Nephron (organoid): ENCODE measurements around the gene ATXN1.

ENCODE experiments used
- H3K27ac Mint-ChIP-seq, 3 experiments: 2 replicates each; pipeline ENCODE4 v1.8.0; 2020; ENCODE audit warnings: mixed read lengths in 3 of 3, mild to moderate bottlenecking in 2 of 3, moderate library complexity in 1 of 3
- H3K27me3 Mint-ChIP-seq: 2 replicates; pipeline ENCODE4 v1.8.0; 2021; ENCODE audit warnings: low read depth, mild to moderate bottlenecking, moderate library complexity, mixed read lengths
- H3K36me3 Mint-ChIP-seq: 2 replicates; pipeline ENCODE4 v1.8.0; 2020; ENCODE audit warnings: low read depth, mixed read lengths
- H3K4me1 Mint-ChIP-seq: 2 replicates; pipeline ENCODE4 v1.8.0; 2020; ENCODE audit warnings: mixed read lengths
- H3K4me3 Mint-ChIP-seq, 3 experiments: 2 replicates each; pipeline ENCODE4 v1.8.0; 2020; ENCODE audit warnings: mild to moderate bottlenecking in 3 of 3, mixed read lengths in 3 of 3, moderate library complexity in 2 of 3
- H3K9me3 Mint-ChIP-seq: 2 replicates; pipeline ENCODE4 v1.8.0; 2020; ENCODE audit warnings: mixed read lengths
- TF ChIP-seq, protein P1 (sequence below), 3 experiments: fragments of 200-600 bp; sonication (generic); IDR thresholded peaks; one replicate each; pipeline ENCODE4 v1.5.0; 2021; ENCODE audit warnings: antibody characterized with exemption in 3 of 3; ENCODE audit not compliant: unreplicated experiment in 3 of 3

The ATXN1 gene

DNA sequence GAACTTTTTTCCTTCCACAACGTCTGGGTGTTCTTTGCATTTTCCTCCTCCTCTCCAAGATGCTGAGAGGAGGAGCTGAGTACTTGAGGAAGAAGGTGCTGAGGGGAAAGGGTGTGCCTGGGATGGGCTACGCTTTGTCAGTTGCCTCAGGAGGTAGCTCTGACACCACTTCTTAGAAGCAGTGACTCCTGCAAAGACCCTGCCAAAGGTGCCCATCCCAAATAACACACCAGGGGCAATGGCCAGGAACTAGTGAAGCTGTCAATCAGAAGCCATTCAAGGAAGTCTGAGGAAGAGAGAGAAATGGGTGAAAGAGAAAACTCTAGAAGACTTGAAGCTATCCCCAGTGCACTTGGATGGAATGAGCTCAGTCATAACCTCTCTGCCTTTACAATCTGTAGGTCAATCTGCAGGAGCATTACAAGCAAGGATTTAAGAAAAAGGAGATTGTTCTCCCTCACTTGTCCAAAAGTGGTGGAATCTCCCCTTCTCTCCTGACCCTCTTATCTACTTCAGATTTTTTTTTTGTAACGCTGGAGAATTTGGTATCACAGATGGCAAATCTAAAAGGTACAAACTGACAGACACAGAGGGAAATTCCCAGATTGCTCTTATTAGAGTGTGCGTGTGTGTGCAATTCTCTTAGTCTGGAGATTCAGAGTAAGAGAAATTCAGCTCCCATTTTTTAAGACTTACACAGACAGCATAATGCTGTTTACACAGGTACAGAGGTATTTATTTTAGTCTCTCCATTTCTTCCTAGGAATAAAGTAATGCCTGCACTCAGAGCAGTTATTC is 280.3 kb downstream of the ATXN1 start:
- H3K4me1 Mint-ChIP-seq: no peaks in the 10 kb centered on the region
- H3K9me3 Mint-ChIP-seq: peaks cover 9% of the 10 kb centered on the region
- no peak overlapping the region for H3K27ac Mint-ChIP-seq
- no peak overlapping the region for H3K4me3 Mint-ChIP-seq
- TF ChIP-seq, protein P1, sequence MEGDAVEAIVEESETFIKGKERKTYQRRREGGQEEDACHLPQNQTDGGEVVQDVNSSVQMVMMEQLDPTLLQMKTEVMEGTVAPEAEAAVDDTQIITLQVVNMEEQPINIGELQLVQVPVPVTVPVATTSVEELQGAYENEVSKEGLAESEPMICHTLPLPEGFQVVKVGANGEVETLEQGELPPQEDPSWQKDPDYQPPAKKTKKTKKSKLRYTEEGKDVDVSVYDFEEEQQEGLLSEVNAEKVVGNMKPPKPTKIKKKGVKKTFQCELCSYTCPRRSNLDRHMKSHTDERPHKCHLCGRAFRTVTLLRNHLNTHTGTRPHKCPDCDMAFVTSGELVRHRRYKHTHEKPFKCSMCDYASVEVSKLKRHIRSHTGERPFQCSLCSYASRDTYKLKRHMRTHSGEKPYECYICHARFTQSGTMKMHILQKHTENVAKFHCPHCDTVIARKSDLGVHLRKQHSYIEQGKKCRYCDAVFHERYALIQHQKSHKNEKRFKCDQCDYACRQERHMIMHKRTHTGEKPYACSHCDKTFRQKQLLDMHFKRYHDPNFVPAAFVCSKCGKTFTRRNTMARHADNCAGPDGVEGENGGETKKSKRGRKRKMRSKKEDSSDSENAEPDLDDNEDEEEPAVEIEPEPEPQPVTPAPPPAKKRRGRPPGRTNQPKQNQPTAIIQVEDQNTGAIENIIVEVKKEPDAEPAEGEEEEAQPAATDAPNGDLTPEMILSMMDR (IDR thresholded peaks at IDR 0.05; ENCODE audit: unreplicated experiment in 3 of 3): no peak
- peaks cover 61% of the 10 kb centered on the region for H3K36me3 Mint-ChIP-seq
- no peaks in the 10 kb centered on the region for H3K27me3 Mint-ChIP-seq

- Mint-ChIP-seq H3K4me3 (no peak overlapping the region), H3K9me3 (peaks cover 5% of the 10 kb centered on the region), H3K36me3 (peaks cover 40% of the 10 kb centered on the region), H3K27me3 (no peaks in the 10 kb centered on the region), H3K27ac (peak overlapping the region in 1 of 3 experiments; percentile 18), H3K4me1 (peaks cover under 1% of the 10 kb centered on the region)
- TF ChIP-seq, protein P1 (IDR thresholded peaks at IDR 0.05; ENCODE audit: unreplicated experiment in 3 of 3): no peak
These were observed 283.7 kb downstream of the ATXN1 start for GRCh38 chr6:16477367-16478149.

GRCh38 chr6:16476861-16477260 is 284.4 kb downstream of the ATXN1 start:
- TF ChIP-seq, protein P1 (IDR thresholded peaks at IDR 0.05; ENCODE audit: unreplicated experiment in 3 of 3): no peak
- Mint-ChIP-seq H3K4me3 (no peak overlapping the region), H3K9me3 (peaks cover 2% of the 10 kb centered on the region), H3K4me1 (peaks cover 7% of the 10 kb centered on the region), H3K27me3 (no peaks in the 10 kb centered on the region), H3K27ac (no peak overlapping the region), H3K36me3 (peaks cover 33% of the 10 kb centered on the region)

- H3K4me3 Mint-ChIP-seq: no peak overlapping the region
- TF ChIP-seq, protein P1 (IDR thresholded peaks at IDR 0.05; ENCODE audit: unreplicated experiment in 3 of 3): no peak
- no peak overlapping the region for H3K27ac Mint-ChIP-seq
- H3K36me3 Mint-ChIP-seq: peaks cover 20% of the 10 kb centered on the region
- peaks cover 17% of the 10 kb centered on the region for H3K4me1 Mint-ChIP-seq
- peaks cover 2% of the 10 kb centered on the region for H3K9me3 Mint-ChIP-seq
- no peaks in the 10 kb centered on the region for H3K27me3 Mint-ChIP-seq
These were observed 285.8 kb downstream of the ATXN1 start for GRCh38 chr6:16475494-16475781.

DNA sequence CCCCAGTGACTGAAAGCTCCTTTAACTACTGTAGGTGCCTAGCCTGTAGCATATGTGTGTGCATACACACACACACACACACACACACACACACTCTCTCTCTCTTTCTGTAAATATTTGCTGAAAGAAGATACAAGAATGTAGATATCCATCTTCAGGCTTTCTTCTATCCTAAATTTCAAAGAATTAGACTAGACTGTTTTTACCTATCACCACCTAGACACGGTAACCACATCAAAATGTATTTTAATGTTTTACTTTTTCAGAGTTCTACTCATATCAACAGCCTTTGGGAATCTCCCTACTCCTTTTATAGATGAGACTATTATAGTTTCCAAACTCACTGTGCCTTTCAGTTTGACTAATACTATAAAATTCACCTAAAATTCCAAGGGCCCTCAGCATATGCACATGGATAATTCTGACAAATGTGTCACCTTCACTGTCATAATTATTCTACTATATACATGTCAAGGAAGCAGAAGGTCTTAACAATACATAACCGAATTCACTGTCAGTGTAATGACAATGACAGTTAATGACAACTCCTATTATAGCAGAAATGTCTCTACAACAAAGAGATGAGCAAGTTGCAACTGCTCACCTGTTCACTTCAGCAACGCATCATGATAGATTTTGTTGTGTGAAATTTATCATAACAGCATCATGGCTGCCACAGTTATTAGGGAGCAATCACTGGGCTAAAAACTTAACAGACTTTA is 286.3 kb downstream of the ATXN1 start:
- peaks cover 17% of the 10 kb centered on the region for H3K4me1 Mint-ChIP-seq
- peaks cover 17% of the 10 kb centered on the region for H3K36me3 Mint-ChIP-seq
- peaks cover 2% of the 10 kb centered on the region for H3K9me3 Mint-ChIP-seq
- no peaks in the 10 kb centered on the region for H3K27me3 Mint-ChIP-seq
- H3K27ac Mint-ChIP-seq: no peak overlapping the region
- TF ChIP-seq, protein P1 (IDR thresholded peaks at IDR 0.05; ENCODE audit: unreplicated experiment in 3 of 3): no peak
- no peak overlapping the region for H3K4me3 Mint-ChIP-seq
